Lower leg skin (tissue), 3 donors: ENCODE results near the gene CELF1.

Source experiments
- POLR2A ChIP-seq, 2 donors: fragments of 450-650 bp; IDR thresholded peaks; one replicate each; pipeline ENCODE4 v1.6.1; 2016 to 2017; ENCODE audit warnings: antibody characterized with exemption in 2 of 2, mild to moderate bottlenecking in 1 of 2, moderate library complexity in 1 of 2
- TF ChIP-seq, protein P1 (sequence below), 3 donors: fragments of 450-650 bp; IDR thresholded peaks; one replicate each; pipeline ENCODE4 v1.5.1; 2016; ENCODE audit warnings: antibody characterized with exemption in 3 of 3, mild to moderate bottlenecking in 3 of 3, moderate library complexity in 2 of 3

DNA sequence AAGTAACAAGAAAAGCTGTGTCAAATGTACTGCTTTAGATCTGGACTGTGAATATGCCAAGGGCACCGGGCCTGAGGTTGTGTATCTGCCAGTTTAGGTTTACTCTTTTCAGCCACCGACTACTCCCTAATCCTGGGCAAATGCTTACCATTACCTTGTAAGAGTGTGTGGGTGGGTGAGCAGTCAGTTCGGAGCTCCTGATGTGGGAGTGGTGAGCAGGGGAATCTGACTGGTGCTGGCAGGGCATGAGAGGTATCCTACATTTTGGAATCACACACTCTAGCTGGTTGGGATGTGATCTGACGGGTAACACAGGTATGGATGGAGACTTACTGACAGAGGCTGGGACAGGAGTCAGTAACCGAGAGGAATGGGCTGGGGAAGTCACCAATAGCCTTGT is 30.9 kb upstream of the CELF1 start:
- TF ChIP-seq, protein P1, sequence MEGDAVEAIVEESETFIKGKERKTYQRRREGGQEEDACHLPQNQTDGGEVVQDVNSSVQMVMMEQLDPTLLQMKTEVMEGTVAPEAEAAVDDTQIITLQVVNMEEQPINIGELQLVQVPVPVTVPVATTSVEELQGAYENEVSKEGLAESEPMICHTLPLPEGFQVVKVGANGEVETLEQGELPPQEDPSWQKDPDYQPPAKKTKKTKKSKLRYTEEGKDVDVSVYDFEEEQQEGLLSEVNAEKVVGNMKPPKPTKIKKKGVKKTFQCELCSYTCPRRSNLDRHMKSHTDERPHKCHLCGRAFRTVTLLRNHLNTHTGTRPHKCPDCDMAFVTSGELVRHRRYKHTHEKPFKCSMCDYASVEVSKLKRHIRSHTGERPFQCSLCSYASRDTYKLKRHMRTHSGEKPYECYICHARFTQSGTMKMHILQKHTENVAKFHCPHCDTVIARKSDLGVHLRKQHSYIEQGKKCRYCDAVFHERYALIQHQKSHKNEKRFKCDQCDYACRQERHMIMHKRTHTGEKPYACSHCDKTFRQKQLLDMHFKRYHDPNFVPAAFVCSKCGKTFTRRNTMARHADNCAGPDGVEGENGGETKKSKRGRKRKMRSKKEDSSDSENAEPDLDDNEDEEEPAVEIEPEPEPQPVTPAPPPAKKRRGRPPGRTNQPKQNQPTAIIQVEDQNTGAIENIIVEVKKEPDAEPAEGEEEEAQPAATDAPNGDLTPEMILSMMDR (IDR thresholded peaks at IDR 0.05), result no peak
- no peak for TF ChIP-seq POLR2A (IDR thresholded peaks at IDR 0.05)
